Left cardiac atrium (tissue), 2 donors: ENCODE data around the gene SPPL2A. TPM values are rescaled to one million over a fixed set of nuclear protein-coding genes. Genes with fewer than 3 reads are reported as not detected.

Source experiments
- total RNA-seq, 2 donors: library from RNA; stranded (reverse); fragmentation: NEBNext Ultra II Directional; extraction: Animal tissue kit (Norgen Biotek cat#: 25700); gene quantifications; one replicate each; pipeline ENCODE4 v1.2.1, GENCODE V29; 2021
- donor health status: DM: no; HTN: yes; CAD: no; lungs with severe emphysema.
- donor health status: DM: yes; HTN: yes; CAD: no.

Gene SPPL2A
- total RNA-seq, 2 donors from 2014 or later: 95.1 to 129 TPM

Other genes starting within 250 kb of the SPPL2A start
- under 1 TPM in 1 of 2 donors, not detected in 1; 0.47 TPM for gene USP50, start 219.0 kb downstream of the SPPL2A start, total RNA-seq
- 10 to 100 TPM; 21.1 to 29.4 TPM for gene TRPM7, start 78.9 kb downstream of the SPPL2A start, total RNA-seq
- 1 to 10 TPM; 6.3 to 9.9 TPM for gene AP4E1, start 143.0 kb upstream of the SPPL2A start, total RNA-seq